Measurements from ENCODE around the gene PRKCA. TPM values are rescaled to one million over a fixed set of nuclear protein-coding genes. Genes with fewer than 3 reads are reported as not detected.

Gene PRKCA
- total RNA-seq, 3 donors from 2014 or later (not counting 1 experiment from before 2014, with no cell fraction given), result 19.6 to 29.0 (median 20.4) TPM

DNA sequence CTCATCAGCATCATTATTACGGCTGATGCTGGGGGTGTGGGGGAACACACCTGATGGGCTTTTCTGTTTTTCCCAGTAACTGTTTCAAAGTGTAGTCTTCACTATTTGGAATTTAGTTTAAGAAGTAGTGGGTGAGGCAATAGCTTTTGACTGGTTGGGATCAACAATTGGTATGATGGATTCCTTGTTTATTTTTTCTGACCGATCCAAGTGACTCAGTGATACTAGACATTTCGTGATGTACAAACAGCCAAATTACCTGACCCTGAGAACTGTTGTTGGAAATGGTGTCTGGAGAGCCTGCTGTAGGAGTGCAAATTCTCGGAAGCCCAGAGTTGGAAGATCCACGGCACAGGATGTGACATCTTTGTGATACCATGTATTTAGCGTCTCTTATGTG is 204.2 kb downstream of the PRKCA start:
- intact Hi-C loops (cut with micrococcal nuclease), result no loop called here
- Histone ChIP-seq H3K4me1 (ENCODE audit: control insufficient read depth, insufficient read depth, low read length) (no peaks in the 10 kb centered on the region), H3K4me3 (ENCODE audit: low read length) (no peak overlapping the region), H3K27me3 (ENCODE audit: control insufficient read depth, insufficient read depth, low read length) (no peaks in the 10 kb centered on the region), H3K27ac (ENCODE audit: low read length) (no peak overlapping the region), H3K9me3 (ENCODE audit: control insufficient read depth, insufficient read depth, low read length) (no peaks in the 10 kb centered on the region), H3K36me3 (ENCODE audit: control insufficient read depth, insufficient read depth, low read length) (no peaks in the 10 kb centered on the region)
- no peak overlapping the region for H3K27ac Mint-ChIP-seq
- H3K36me3 Mint-ChIP-seq, result no peaks in the 10 kb centered on the region
- no peaks in the 10 kb centered on the region for H3K27me3 Mint-ChIP-seq (ENCODE audit: low read depth in 2 of 2)
- DNase-seq (no peak), ATAC-seq (no peak)
- WGBS (ENCODE audit: insufficient coverage), result 98% methylated on average over 6 of the region's 6 CpGs
- peaks cover 18 to 25% of the 10 kb centered on the region in 2 donors for H3K4me1 Mint-ChIP-seq
- TF ChIP-seq CTCF (IDR thresholded peaks at IDR 0.05), result no peak
- no peaks in the 10 kb centered on the region for H3K9me3 Mint-ChIP-seq
- H3K4me3 Mint-ChIP-seq, result no peak overlapping the region

DNA sequence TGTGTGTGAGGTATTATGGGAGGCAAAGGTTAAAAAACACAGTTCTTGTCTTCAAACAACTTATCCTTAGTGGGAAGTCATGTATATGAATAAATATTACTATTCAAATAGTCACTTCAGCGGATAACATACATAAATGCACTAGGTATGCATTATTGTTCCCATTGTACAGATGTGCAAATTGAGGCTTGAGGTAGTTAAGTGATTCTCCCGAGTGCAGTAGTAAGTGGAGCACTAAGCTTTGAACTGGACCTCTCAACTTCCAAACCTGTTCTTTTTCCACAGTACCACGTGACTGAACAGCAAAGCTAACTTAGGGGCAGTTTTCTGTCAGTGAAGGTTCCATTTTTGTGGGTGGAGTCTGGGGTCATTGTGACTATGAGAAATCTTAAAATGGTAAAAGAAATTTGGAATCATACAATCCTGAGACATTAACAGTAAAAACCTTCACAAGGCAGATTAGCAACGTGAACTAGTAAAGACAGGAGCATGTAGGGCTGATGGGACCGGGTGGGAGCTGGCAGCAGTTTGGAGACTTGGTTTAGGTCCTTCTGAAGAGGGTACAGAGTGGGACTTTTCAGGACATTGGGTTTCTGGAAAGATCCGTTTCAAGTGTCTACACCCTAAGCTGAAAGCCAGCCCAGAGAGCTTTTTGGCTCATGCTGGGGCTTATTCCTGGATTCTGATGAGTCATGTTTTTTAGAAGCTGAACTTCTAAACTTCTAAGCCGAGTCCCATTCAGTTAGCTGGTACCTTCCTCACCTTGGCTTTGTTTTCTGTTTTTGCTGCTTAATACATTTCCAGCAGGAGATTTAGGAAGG is 204.9 kb downstream of the PRKCA start:
- ATAC-seq (no peak), DNase-seq (no peak)
- H3K36me3 ChIP-seq (ENCODE audit: control insufficient read depth, insufficient read depth, low read length), result no peaks in the 10 kb centered on the region
- Mint-ChIP-seq H3K27ac (no peak overlapping the region), H3K36me3 (no peaks in the 10 kb centered on the region), H3K27me3 (ENCODE audit: low read depth in 2 of 2) (no peaks in the 10 kb centered on the region), H3K4me3 (no peak overlapping the region), H3K9me3 (no peaks in the 10 kb centered on the region), H3K4me1 (peaks cover 18 to 25% of the 10 kb centered on the region in 2 donors)
- no peak overlapping the region for H3K27ac ChIP-seq (ENCODE audit: low read length)
- no peaks in the 10 kb centered on the region for H3K9me3 ChIP-seq (ENCODE audit: control insufficient read depth, insufficient read depth, low read length)
- WGBS (ENCODE audit: insufficient coverage), result 65% methylated on average over 5 of the region's 7 CpGs
- no peak for TF ChIP-seq CTCF (IDR thresholded peaks at IDR 0.05)
- H3K27me3 ChIP-seq (ENCODE audit: control insufficient read depth, insufficient read depth, low read length), result no peaks in the 10 kb centered on the region
- no peak overlapping the region for H3K4me3 ChIP-seq (ENCODE audit: low read length)
- no peaks in the 10 kb centered on the region for H3K4me1 ChIP-seq (ENCODE audit: control insufficient read depth, insufficient read depth, low read length)
- intact Hi-C loops (cut with micrococcal nuclease), result no loop called here

DNA sequence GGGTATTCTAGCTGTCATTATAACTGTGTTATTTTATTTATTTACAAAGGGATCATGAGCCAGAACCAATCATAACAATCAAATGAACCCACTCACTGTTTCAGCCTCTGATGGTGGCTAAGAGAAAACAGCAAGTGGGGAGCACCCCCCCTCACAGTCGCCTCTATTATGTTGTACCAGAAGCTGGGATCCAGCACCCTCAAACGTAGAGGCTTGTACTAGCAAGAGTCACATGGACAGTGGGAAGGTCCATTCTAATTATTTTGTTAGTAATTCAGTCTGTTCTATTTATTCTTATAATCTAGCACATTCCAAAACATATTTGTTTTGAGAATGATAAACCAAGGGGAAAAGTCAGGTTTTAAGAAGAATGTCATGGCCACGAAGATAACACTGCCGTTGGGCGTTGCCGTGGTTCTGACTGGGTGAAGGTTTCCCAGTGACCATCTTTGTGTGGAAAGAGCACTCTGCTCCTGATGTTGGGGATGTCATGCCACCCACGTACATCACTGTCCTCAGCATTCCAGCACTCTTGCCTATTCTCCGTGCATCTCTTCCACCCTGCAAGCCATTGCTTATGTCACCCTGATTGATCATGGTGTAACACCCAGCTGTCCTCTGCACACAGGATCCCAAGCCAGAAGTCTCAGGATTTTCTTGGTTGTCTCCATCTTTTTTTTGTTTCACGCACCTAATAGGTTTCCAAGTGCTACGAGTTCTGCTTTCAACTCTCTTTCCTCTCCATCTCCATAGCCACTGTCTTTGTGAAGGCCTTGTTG is 205.8 kb downstream of the PRKCA start:
- intact Hi-C loops (cut with micrococcal nuclease), result no loop called here
- Mint-ChIP-seq H3K4me3 (no peak overlapping the region), H3K27ac (no peak overlapping the region), H3K36me3 (no peaks in the 10 kb centered on the region), H3K27me3 (ENCODE audit: low read depth in 2 of 2) (no peaks in the 10 kb centered on the region), H3K4me1 (peaks cover 18 to 25% of the 10 kb centered on the region in 2 donors), H3K9me3 (no peaks in the 10 kb centered on the region)
- H3K27me3 ChIP-seq (ENCODE audit: control insufficient read depth, insufficient read depth, low read length), result no peaks in the 10 kb centered on the region
- no peak for DNase-seq
- no peaks in the 10 kb centered on the region for H3K36me3 ChIP-seq (ENCODE audit: control insufficient read depth, insufficient read depth, low read length)
- WGBS (ENCODE audit: insufficient coverage), result 90% methylated on average over 7 of the region's 10 CpGs
- no peaks in the 10 kb centered on the region for H3K9me3 ChIP-seq (ENCODE audit: control insufficient read depth, insufficient read depth, low read length)
- no peaks in the 10 kb centered on the region for H3K4me1 ChIP-seq (ENCODE audit: control insufficient read depth, insufficient read depth, low read length)
- ATAC-seq, result no peak
- no peak for TF ChIP-seq CTCF (IDR thresholded peaks at IDR 0.05)
- no peak overlapping the region for H3K4me3 ChIP-seq (ENCODE audit: low read length)
- H3K27ac ChIP-seq (ENCODE audit: low read length), result no peak overlapping the region
